ENCODE measurements around the gene MUS81. TPM values are rescaled to one million over a fixed set of nuclear protein-coding genes. Genes with fewer than 3 reads are reported as not detected.

MUS81 gene
- total and polyA plus RNA-seq, 2 experiments from 2014 or later = 74.3 to 82.7 TPM

- DNase-seq (ENCODE audit: low read depth in 1 of 2, low spot score in 1 of 2) = no peak
- Histone ChIP-seq H3K36me3 (no peaks in the 10 kb centered on the region), H3K4me1 (ENCODE audit: low read depth) (no peaks in the 10 kb centered on the region), H3K9me3 (ENCODE audit: low read depth) (no peaks in the 10 kb centered on the region), H3K4me3 (no peak overlapping the region), H3K27ac (no peak overlapping the region), H3K27me3 (peaks cover 60% of the 10 kb centered on the region)
- TF ChIP-seq CTCF (IDR thresholded peaks at IDR 0.05; ENCODE audit: low read depth, low read length) = no peak
Observed at GRCh38 chr11:65906602-65907001, 46.4 kb downstream of the MUS81 start.

GRCh38 chr11:65907878-65908277 lies 47.6 kb downstream of the MUS81 start:
- Histone ChIP-seq H3K27ac (no peak overlapping the region), H3K36me3 (no peaks in the 10 kb centered on the region), H3K9me3 (ENCODE audit: low read depth) (no peaks in the 10 kb centered on the region), H3K27me3 (peaks cover 49% of the 10 kb centered on the region), H3K4me1 (ENCODE audit: low read depth) (no peaks in the 10 kb centered on the region), H3K4me3 (no peak overlapping the region)
- DNase-seq (ENCODE audit: low read depth in 1 of 2, low spot score in 1 of 2) = no peak
- TF ChIP-seq CTCF (IDR thresholded peaks at IDR 0.05; ENCODE audit: low read depth, low read length) = no peak

GRCh38 chr11:65911682-65912568 lies 51.7 kb downstream of the MUS81 start:
- peak; percentile 34 for TF ChIP-seq CTCF (IDR thresholded peaks at IDR 0.05; ENCODE audit: low read depth, low read length)

GRCh38 chr11:65912845-65913244 lies 52.6 kb downstream of the MUS81 start:
- H3K27me3 ChIP-seq = peaks cover 13% of the 10 kb centered on the region
- H3K4me3 ChIP-seq = no peak overlapping the region
- DNase-seq (ENCODE audit: low read depth in 1 of 2, low spot score in 1 of 2) = no peak
- no peaks in the 10 kb centered on the region for H3K4me1 ChIP-seq (ENCODE audit: low read depth)
- no peaks in the 10 kb centered on the region for H3K36me3 ChIP-seq
- no peak overlapping the region for H3K27ac ChIP-seq
- no peaks in the 10 kb centered on the region for H3K9me3 ChIP-seq (ENCODE audit: low read depth)
- TF ChIP-seq CTCF (IDR thresholded peaks at IDR 0.05; ENCODE audit: low read depth, low read length) = no peak

More at GRCh38 chr11:65911682-65912568, 51.7 kb downstream of the MUS81 start:
- peaks cover 20% of the 10 kb centered on the region for H3K27me3 ChIP-seq
- H3K9me3 ChIP-seq (ENCODE audit: low read depth) = no peaks in the 10 kb centered on the region
- peak; percentile 51 to 82 for DNase-seq (ENCODE audit: low read depth in 1 of 2, low spot score in 1 of 2)
- H3K4me3 ChIP-seq = no peak overlapping the region
- no peak overlapping the region for H3K27ac ChIP-seq
- no peaks in the 10 kb centered on the region for H3K36me3 ChIP-seq
- no peaks in the 10 kb centered on the region for H3K4me1 ChIP-seq (ENCODE audit: low read depth)

- no peak for TF ChIP-seq CTCF (IDR thresholded peaks at IDR 0.05; ENCODE audit: low read depth, low read length)
- Histone ChIP-seq H3K27ac (peak overlapping the region; percentile 10), H3K4me1 (ENCODE audit: low read depth) (peaks cover 4% of the 10 kb centered on the region), H3K9me3 (ENCODE audit: low read depth) (no peaks in the 10 kb centered on the region), H3K4me3 (no peak overlapping the region), H3K36me3 (no peaks in the 10 kb centered on the region), H3K27me3 (no peaks in the 10 kb centered on the region)
- no peak for DNase-seq (ENCODE audit: low read depth in 1 of 2, low spot score in 1 of 2)
Observed at GRCh38 chr11:65915101-65915820, 55.0 kb downstream of the MUS81 start.
